ENCODE results near the gene TLE4. TPM values are rescaled to one million over a fixed set of nuclear protein-coding genes. Genes with fewer than 3 reads are reported as not detected.

The TLE4 gene
- total RNA-seq, 2 experiments from 2014 or later: 125 to 136 TPM

- CTCF ChIA-PET: interaction anchor here (0.7 kb wide), 1 partner anchor 241 kb away, joined by 3 read pairs; no protein-coding TSS in a partner anchor
- peaks cover 62% of the 10 kb centered on the region for H3K36me3 Mint-ChIP-seq (ENCODE audit: low read depth)
- intact Hi-C loops (cut with DNase I, micrococcal nuclease): no loop called here
Observed at GRCh38 chr9:79672236-79672635, 100.5 kb downstream of the TLE4 start.

GRCh38 chr9:79672891-79673290 lies 101.1 kb downstream of the TLE4 start:
- no peaks in the 10 kb centered on the region for H3K9me3 ChIP-seq (ENCODE audit: control insufficient read depth in 1 of 2, insufficient read depth in 1 of 2, low read length in 2 of 2)
- intact Hi-C loops (cut with DNase I, micrococcal nuclease): no loop called here
- ATAC-seq (ENCODE audit: poor library complexity) (no peak), DNase-seq (no peak)
- no peak for TF ChIP-seq CTCF (IDR thresholded peaks at IDR 0.05)
- no peaks in the 10 kb centered on the region for H3K27me3 Mint-ChIP-seq
- H3K27ac Mint-ChIP-seq: no peak overlapping the region
- peaks cover 11% of the 10 kb centered on the region for H3K4me1 ChIP-seq (ENCODE audit: insufficient read depth, low read length)
- H3K4me3 Mint-ChIP-seq: no peak overlapping the region
- H3K36me3 Mint-ChIP-seq (ENCODE audit: low read depth): peaks cover 63% of the 10 kb centered on the region
- no peaks in the 10 kb centered on the region for H3K36me3 ChIP-seq (ENCODE audit: insufficient read depth, low read length)
- H3K4me3 ChIP-seq (ENCODE audit: low read length): no peak overlapping the region
- ChIA-PET POLR2A (interaction anchor here (1.8 kb wide), 1 partner anchor 101 kb away, joined by 4 read pairs; the partner anchor contains the start of gene TLE4), CTCF (interaction anchor here (0.9 kb wide), 1 partner anchor 17 kb away, joined by 3 read pairs; no protein-coding TSS in a partner anchor)
- no peak overlapping the region for H3K27ac ChIP-seq (ENCODE audit: low read depth in 1 of 2, low read length in 2 of 2)
- peaks cover 75% of the 10 kb centered on the region for H3K4me1 Mint-ChIP-seq (ENCODE audit: low read depth)
- no peaks in the 10 kb centered on the region for H3K27me3 ChIP-seq (ENCODE audit: control insufficient read depth in 1 of 2, insufficient read depth in 2 of 2, low read length in 2 of 2)
- H3K9me3 Mint-ChIP-seq: peaks cover 2% of the 10 kb centered on the region

More at GRCh38 chr9:79672236-79672635, 100.5 kb downstream of the TLE4 start:
- Histone ChIP-seq H3K4me1 (ENCODE audit: insufficient read depth, low read length) (peaks cover 11% of the 10 kb centered on the region), H3K27me3 (ENCODE audit: control insufficient read depth in 1 of 2, insufficient read depth in 2 of 2, low read length in 2 of 2) (no peaks in the 10 kb centered on the region), H3K36me3 (ENCODE audit: insufficient read depth, low read length) (no peaks in the 10 kb centered on the region), H3K9me3 (ENCODE audit: control insufficient read depth in 1 of 2, insufficient read depth in 1 of 2, low read length in 2 of 2) (no peaks in the 10 kb centered on the region), H3K4me3 (ENCODE audit: low read length) (no peak overlapping the region), H3K27ac (ENCODE audit: low read depth in 1 of 2, low read length in 2 of 2) (no peak overlapping the region)
- TF ChIP-seq CTCF (IDR thresholded peaks at IDR 0.05): no peak
- DNase-seq (no peak), ATAC-seq (ENCODE audit: poor library complexity) (no peak)
- H3K4me3 Mint-ChIP-seq: no peak overlapping the region
- peaks cover under 1% of the 10 kb centered on the region for H3K9me3 Mint-ChIP-seq
- POLR2A ChIA-PET: interaction anchor here (1.8 kb wide), 1 partner anchor 100 kb away, joined by 4 read pairs; the partner anchor contains the start of gene TLE4
- no peak overlapping the region for H3K27ac Mint-ChIP-seq
- peaks cover 75% of the 10 kb centered on the region for H3K4me1 Mint-ChIP-seq (ENCODE audit: low read depth)
- H3K27me3 Mint-ChIP-seq: no peaks in the 10 kb centered on the region

- CTCF ChIA-PET: interaction anchor here (0.9 kb wide), 1 partner anchor 17 kb away, joined by 3 read pairs; no protein-coding TSS in a partner anchor
- ATAC-seq (ENCODE audit: poor library complexity) (no peak), DNase-seq (no peak)
- Mint-ChIP-seq H3K27ac (no peak overlapping the region), H3K4me1 (ENCODE audit: low read depth) (peaks cover 70% of the 10 kb centered on the region), H3K9me3 (peaks cover 2% of the 10 kb centered on the region), H3K27me3 (no peaks in the 10 kb centered on the region), H3K4me3 (no peak overlapping the region), H3K36me3 (ENCODE audit: low read depth) (peaks cover 62% of the 10 kb centered on the region)
- POLR2A ChIA-PET: interaction anchor here (1.2 kb wide), 1 partner anchor 102 kb away, joined by 4 read pairs; the partner anchor contains the start of gene TLE4
- H3K9me3 ChIP-seq (ENCODE audit: control insufficient read depth in 1 of 2, insufficient read depth in 1 of 2, low read length in 2 of 2): no peaks in the 10 kb centered on the region
- no peaks in the 10 kb centered on the region for H3K27me3 ChIP-seq (ENCODE audit: control insufficient read depth in 1 of 2, insufficient read depth in 2 of 2, low read length in 2 of 2)
- no peak overlapping the region for H3K27ac ChIP-seq (ENCODE audit: low read depth in 1 of 2, low read length in 2 of 2)
- no peak overlapping the region for H3K4me3 ChIP-seq (ENCODE audit: low read length)
- intact Hi-C loops (cut with DNase I, micrococcal nuclease): no loop called here
- peaks cover 11% of the 10 kb centered on the region for H3K4me1 ChIP-seq (ENCODE audit: insufficient read depth, low read length)
- no peak for TF ChIP-seq CTCF (IDR thresholded peaks at IDR 0.05)
- no peaks in the 10 kb centered on the region for H3K36me3 ChIP-seq (ENCODE audit: insufficient read depth, low read length)
Observed at GRCh38 chr9:79673614-79674013, 101.8 kb downstream of the TLE4 start.

Data from CD4-positive, alpha-beta T cell (primary cell).